Neural cell (in vitro differentiated cells): ENCODE data around the gene FERMT3. TPM values are rescaled to one million over a fixed set of nuclear protein-coding genes. Genes with fewer than 3 reads are reported as not detected.

Source experiments
- H2AFZ ChIP-seq: fragments of 200-600, 300-800 bp; sonication (generic), shearing (Covaris generic); 2 replicates; pipeline ENCODE4 v1.6.0; 2014; ENCODE audit warnings: low read depth, mild to moderate bottlenecking, antibody characterized with exemption, low read length, moderate library complexity
- H3F3A ChIP-seq: fragments of 200-600 bp; shearing (Covaris generic); 2 replicates; pipeline ENCODE4 v1.6.1; 2016; ENCODE audit warnings: mild to moderate bottlenecking, moderate library complexity, mixed read lengths, antibody characterized with exemption, low read length; ENCODE audit not compliant: insufficient read depth, poor library complexity, severe bottlenecking
- H3K27ac ChIP-seq: fragments of 200-600, 300-800 bp; sonication (generic), shearing (Covaris generic); 2 replicates; pipeline ENCODE4 v1.5.1; 2014; ENCODE audit warnings: mild to moderate bottlenecking, low read length, moderate library complexity
- H3K27me3 ChIP-seq: fragments of 300-800, 200-600 bp; sonication (generic), shearing (Covaris generic); 2 replicates; pipeline ENCODE4 v1.6.0; 2014; ENCODE audit warnings: mild to moderate bottlenecking, low read depth, low read length, moderate library complexity; ENCODE audit not compliant: insufficient read depth
- H3K36me3 ChIP-seq: fragments of 300-800, 200-600 bp; sonication (generic), shearing (Covaris generic); 2 replicates; pipeline ENCODE4 v1.5.1; 2014; ENCODE audit warnings: mild to moderate bottlenecking, antibody characterized with exemption, low read length, moderate library complexity; ENCODE audit not compliant: insufficient read depth
- H3K4me2 ChIP-seq: fragments of 300-800, 200-600 bp; sonication (generic), shearing (Covaris generic); 2 replicates; pipeline ENCODE4 v1.6.0; 2014; ENCODE audit warnings: mild to moderate bottlenecking, low read length
- H3K4me3 ChIP-seq: fragments of 300-800, 200-600 bp; sonication (generic), shearing (Covaris generic); 2 replicates; pipeline ENCODE4 v1.5.1; 2014; ENCODE audit warnings: mild to moderate bottlenecking, low read length, moderate library complexity
- H3K79me2 ChIP-seq: fragments of 200-600 bp; shearing (Covaris generic); replicated peaks from 2 replicates; pipeline ENCODE4 v1.6.0; 2014; ENCODE audit warnings: mild to moderate bottlenecking, low read length, moderate library complexity; ENCODE audit not compliant: insufficient read depth
- H3K9ac ChIP-seq: fragments of 300-800, 200-600 bp; sonication (generic), shearing (Covaris generic); 2 replicates; pipeline ENCODE4 v1.6.1; 2016; ENCODE audit warnings: mild to moderate bottlenecking, low read length, mixed read lengths
- H3K9me2 ChIP-seq: fragments of 200-600 bp; shearing (Covaris generic); 2 replicates; pipeline ENCODE4 v1.6.1; 2016; ENCODE audit warnings: mild to moderate bottlenecking, low read length, mixed read lengths; ENCODE audit not compliant: insufficient read depth
- H3K9me3 ChIP-seq: fragments of 200-600, 300-800 bp; sonication (generic), shearing (Covaris generic); 2 replicates; pipeline ENCODE4 v1.6.1; 2016; ENCODE audit warnings: mild to moderate bottlenecking, mixed run types, low read length, moderate library complexity, mixed read lengths
- H4K20me1 ChIP-seq: fragments of 200-600 bp; shearing (Covaris generic); 2 replicates; pipeline ENCODE4 v1.6.1; 2016; ENCODE audit warnings: mild to moderate bottlenecking, mixed run types; ENCODE audit not compliant: insufficient read depth
- EP300 ChIP-seq: fragments of 450-650 bp; conservative IDR thresholded peaks from 2 replicates; pipeline ENCODE4 v1.6.1; 2014; ENCODE audit warnings: antibody characterized with exemption, mild to moderate bottlenecking, moderate library complexity; ENCODE audit not compliant: poor library complexity, severe bottlenecking
- EZH2 ChIP-seq: fragments of 200-600, 300-800 bp; shearing (Covaris generic), sonication (generic); IDR thresholded peaks from 2 replicates; pipeline ENCODE4 v1.6.1; 2014; ENCODE audit warnings: antibody characterized with exemption, low read length, borderline replicate concordance, mild to moderate bottlenecking; ENCODE audit not compliant: insufficient read depth, poor library complexity, severe bottlenecking
- MXI1 ChIP-seq: fragments of 450-650 bp; conservative IDR thresholded peaks from 2 replicates; pipeline ENCODE4 v1.6.1; 2014; ENCODE audit warnings: antibody characterized with exemption, mild to moderate bottlenecking; ENCODE audit not compliant: poor library complexity, severe bottlenecking
- POLR2AphosphoS5 ChIP-seq: IDR thresholded peaks from 2 replicates; pipeline ENCODE4 v1.6.1; 2012
- RAD21 ChIP-seq: fragments of 450-650 bp; conservative IDR thresholded peaks from 2 replicates; pipeline ENCODE4 v1.6.1; 2014; ENCODE audit warnings: antibody characterized with exemption, mild to moderate bottlenecking, moderate library complexity
- SMC3 ChIP-seq: fragments of 450-650 bp; conservative IDR thresholded peaks from 2 replicates; pipeline ENCODE4 v1.6.1; 2014; ENCODE audit warnings: antibody characterized with exemption, mild to moderate bottlenecking, moderate library complexity; ENCODE audit not compliant: poor library complexity
- TAF1 ChIP-seq: IDR thresholded peaks from 2 replicates; pipeline ENCODE4 v1.6.1; 2012; ENCODE audit warnings: low read depth
- polyA plus RNA-seq: library from polyadenylated mRNA; depleted of rRNA; stranded (reverse); fragments of >200 nt; gene quantifications from 2 replicates; pipeline ENCODE4 v1.2.3, GENCODE V29; 2014
- TF ChIP-seq, protein P1 (sequence below): IDR thresholded peaks from 2 replicates; pipeline ENCODE4 v1.6.1; 2012; ENCODE audit warnings: borderline replicate concordance
- TF ChIP-seq, protein P2 (sequence below): fragments of 450-650 bp; IDR thresholded peaks from 2 replicates; pipeline ENCODE4 v1.5.1; 2014; ENCODE audit warnings: antibody characterized with exemption, mild to moderate bottlenecking, moderate library complexity; ENCODE audit not compliant: poor library complexity, severe bottlenecking

Gene FERMT3
- polyA plus RNA-seq, 1 donor from 2014 or later: 0.89 TPM

DNA sequence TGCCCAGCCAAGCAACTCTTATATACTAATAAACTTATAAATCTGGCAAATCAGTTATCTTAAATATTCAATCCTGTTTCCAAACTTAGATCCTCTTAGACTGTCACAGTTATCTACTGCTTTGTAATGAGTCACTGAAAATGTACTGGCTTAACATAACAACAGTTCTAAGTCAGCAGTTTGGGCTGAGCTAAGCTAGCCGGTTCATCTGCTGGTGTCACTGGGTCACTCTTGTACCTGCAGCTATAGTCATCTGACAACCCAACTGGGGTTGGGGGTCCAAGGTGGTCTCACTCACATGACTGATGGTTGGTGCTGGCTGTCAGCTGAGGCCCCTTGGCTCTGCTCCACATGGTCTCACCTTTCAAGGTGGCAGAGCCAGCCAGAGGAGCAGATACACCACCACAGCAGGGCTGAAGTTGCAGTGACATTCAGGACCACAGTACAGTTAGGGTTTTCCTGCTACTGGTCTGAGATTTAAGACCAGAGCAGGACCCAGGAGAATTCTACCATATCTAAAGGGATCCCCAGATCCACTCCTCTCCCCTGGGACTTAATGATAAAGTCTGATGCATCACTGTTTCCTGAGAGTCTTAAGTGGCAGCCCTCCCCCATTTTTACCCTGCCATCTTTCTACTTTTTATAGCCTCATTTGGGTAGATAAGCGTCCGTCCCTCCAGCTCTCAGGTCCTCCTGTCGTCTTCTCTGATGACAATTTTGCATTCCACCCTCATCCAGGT lies 32.7 kb upstream of the FERMT3 start:
- Histone ChIP-seq H3K9ac (no peak overlapping the region), H3K4me2 (no peak overlapping the region), H3K27ac (no peak overlapping the region), H3K79me2 (no peaks in the 10 kb centered on the region), H3K4me3 (no peak overlapping the region), H2AFZ (no peak overlapping the region), H3K9me2 (no peaks in the 10 kb centered on the region), H3K27me3 (no peaks in the 10 kb centered on the region), H3K9me3 (no peaks in the 10 kb centered on the region), H3F3A (no peaks in the 10 kb centered on the region), H3K36me3 (no peaks in the 10 kb centered on the region), H4K20me1 (no peaks in the 10 kb centered on the region)
- TF ChIP-seq TAF1: no peak
- TF ChIP-seq EZH2: no peak
- no peak for TF ChIP-seq RAD21
- TF ChIP-seq SMC3: no peak
- TF ChIP-seq, protein P1, sequence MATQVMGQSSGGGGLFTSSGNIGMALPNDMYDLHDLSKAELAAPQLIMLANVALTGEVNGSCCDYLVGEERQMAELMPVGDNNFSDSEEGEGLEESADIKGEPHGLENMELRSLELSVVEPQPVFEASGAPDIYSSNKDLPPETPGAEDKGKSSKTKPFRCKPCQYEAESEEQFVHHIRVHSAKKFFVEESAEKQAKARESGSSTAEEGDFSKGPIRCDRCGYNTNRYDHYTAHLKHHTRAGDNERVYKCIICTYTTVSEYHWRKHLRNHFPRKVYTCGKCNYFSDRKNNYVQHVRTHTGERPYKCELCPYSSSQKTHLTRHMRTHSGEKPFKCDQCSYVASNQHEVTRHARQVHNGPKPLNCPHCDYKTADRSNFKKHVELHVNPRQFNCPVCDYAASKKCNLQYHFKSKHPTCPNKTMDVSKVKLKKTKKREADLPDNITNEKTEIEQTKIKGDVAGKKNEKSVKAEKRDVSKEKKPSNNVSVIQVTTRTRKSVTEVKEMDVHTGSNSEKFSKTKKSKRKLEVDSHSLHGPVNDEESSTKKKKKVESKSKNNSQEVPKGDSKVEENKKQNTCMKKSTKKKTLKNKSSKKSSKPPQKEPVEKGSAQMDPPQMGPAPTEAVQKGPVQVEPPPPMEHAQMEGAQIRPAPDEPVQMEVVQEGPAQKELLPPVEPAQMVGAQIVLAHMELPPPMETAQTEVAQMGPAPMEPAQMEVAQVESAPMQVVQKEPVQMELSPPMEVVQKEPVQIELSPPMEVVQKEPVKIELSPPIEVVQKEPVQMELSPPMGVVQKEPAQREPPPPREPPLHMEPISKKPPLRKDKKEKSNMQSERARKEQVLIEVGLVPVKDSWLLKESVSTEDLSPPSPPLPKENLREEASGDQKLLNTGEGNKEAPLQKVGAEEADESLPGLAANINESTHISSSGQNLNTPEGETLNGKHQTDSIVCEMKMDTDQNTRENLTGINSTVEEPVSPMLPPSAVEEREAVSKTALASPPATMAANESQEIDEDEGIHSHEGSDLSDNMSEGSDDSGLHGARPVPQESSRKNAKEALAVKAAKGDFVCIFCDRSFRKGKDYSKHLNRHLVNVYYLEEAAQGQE: no peak
- TF ChIP-seq POLR2AphosphoS5: no peak
- TF ChIP-seq, protein P2, sequence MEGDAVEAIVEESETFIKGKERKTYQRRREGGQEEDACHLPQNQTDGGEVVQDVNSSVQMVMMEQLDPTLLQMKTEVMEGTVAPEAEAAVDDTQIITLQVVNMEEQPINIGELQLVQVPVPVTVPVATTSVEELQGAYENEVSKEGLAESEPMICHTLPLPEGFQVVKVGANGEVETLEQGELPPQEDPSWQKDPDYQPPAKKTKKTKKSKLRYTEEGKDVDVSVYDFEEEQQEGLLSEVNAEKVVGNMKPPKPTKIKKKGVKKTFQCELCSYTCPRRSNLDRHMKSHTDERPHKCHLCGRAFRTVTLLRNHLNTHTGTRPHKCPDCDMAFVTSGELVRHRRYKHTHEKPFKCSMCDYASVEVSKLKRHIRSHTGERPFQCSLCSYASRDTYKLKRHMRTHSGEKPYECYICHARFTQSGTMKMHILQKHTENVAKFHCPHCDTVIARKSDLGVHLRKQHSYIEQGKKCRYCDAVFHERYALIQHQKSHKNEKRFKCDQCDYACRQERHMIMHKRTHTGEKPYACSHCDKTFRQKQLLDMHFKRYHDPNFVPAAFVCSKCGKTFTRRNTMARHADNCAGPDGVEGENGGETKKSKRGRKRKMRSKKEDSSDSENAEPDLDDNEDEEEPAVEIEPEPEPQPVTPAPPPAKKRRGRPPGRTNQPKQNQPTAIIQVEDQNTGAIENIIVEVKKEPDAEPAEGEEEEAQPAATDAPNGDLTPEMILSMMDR: no peak
- TF ChIP-seq EP300: no peak
- no peak for TF ChIP-seq MXI1

DNA sequence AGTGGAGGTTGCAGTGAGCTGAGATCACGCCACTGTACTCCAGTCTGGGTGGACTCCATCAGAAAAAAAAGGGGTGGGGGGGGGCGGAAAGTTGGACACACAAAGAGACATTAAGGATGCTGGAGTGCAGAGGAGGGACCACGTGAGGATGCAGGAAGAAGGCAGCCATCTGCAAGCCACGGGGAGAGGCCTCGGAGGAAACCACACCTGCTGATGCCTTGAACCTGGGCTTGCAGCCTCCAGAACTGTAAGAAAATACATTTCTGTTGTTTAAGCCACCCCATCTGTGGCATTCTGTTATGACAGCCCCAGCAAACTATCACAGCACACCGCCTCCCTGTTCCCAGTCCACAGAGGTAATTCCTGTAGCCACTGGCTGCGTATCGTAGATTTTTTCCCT lies 29.8 kb upstream of the FERMT3 start:
- Histone ChIP-seq H4K20me1 (no peaks in the 10 kb centered on the region), H3K4me3 (no peak overlapping the region), H3K4me2 (no peak overlapping the region), H3K36me3 (no peaks in the 10 kb centered on the region), H2AFZ (no peak overlapping the region), H3F3A (no peaks in the 10 kb centered on the region), H3K27me3 (no peaks in the 10 kb centered on the region), H3K9me2 (no peaks in the 10 kb centered on the region), H3K79me2 (no peaks in the 10 kb centered on the region), H3K9ac (no peak overlapping the region), H3K9me3 (no peaks in the 10 kb centered on the region), H3K27ac (no peak overlapping the region)
- TF ChIP-seq EP300: no peak
- no peak for TF ChIP-seq SMC3
- TF ChIP-seq, protein P1: no peak
- TF ChIP-seq MXI1: no peak
- no peak for TF ChIP-seq EZH2
- no peak for TF ChIP-seq TAF1
- no peak for TF ChIP-seq RAD21
- TF ChIP-seq POLR2AphosphoS5: no peak
- TF ChIP-seq, protein P2: no peak
